B cell (primary cell): ENCODE data around the gene NXNL1. TPM values are rescaled to one million over a fixed set of nuclear protein-coding genes. Genes with fewer than 3 reads are reported as not detected.

Experiments
- ATAC-seq: fragments of 200-7000 bp; cut with Tn5 transposase; one replicate; pipeline ENCODE4 v1.10.0; 2021; ENCODE audit warnings: low read depth, mild to moderate bottlenecking, moderate number of reproducible peaks, moderate library complexity
- CTCF ChIA-PET: fragments of 350-600 bp; sonication (Branson Sonifier 250); formaldehyde crosslinking; loops from one replicate; lab custom pipeline; 2021; ENCODE audit warnings: antibody characterized with exemption, inconsistent platforms; lab: Charles Lee
- POLR2A ChIA-PET: fragments of 350-600 bp; sonication (Branson Sonifier 250); formaldehyde crosslinking; loops from one replicate; lab custom pipeline; 2021; ENCODE audit warnings: antibody characterized with exemption; lab: Charles Lee
- DNase-seq: peaks from one replicate; pipeline ENCODE4 v3.0.0; 2013
- H2AFZ ChIP-seq: 2 replicates; pipeline ENCODE4 v1.6.1; 2012; ENCODE audit warnings: mild to moderate bottlenecking, low read depth, low read length; ENCODE audit not compliant: insufficient read depth, poor library complexity, severe bottlenecking
- H3K27ac ChIP-seq, 2 donors: 1 replicate in 1 of 2; 2 replicates in 1 of 2; pipeline ENCODE4 v1.5.1; 2012 to 2013; ENCODE audit warnings: low read length in 2 of 2, mild to moderate bottlenecking in 2 of 2, moderate library complexity in 1 of 2
- H3K27me3 ChIP-seq, 4 experiments: fragments of 200-600 bp in 1 of 4; sonication (generic) in 1 of 4; replicated peaks in 1 of 4; 1 replicate in 2 of 4; 2 replicates in 2 of 4; pipeline versions ENCODE4 v1.6.1 to v1.7.0; 2013 to 2016; ENCODE audit warnings: low read length in 3 of 4, mild to moderate bottlenecking in 2 of 4, mixed read lengths in 1 of 4, moderate library complexity in 1 of 4; ENCODE audit not compliant: insufficient read depth in 4 of 4, control insufficient read depth in 3 of 4; ENCODE audit errors: control extremely low read depth in 1 of 4
- H3K36me3 ChIP-seq, 2 experiments: replicated peaks in 1 of 2; 1 replicate in 1 of 2; 2 replicates in 1 of 2; pipeline versions ENCODE4 v1.6.1 to v1.7.1; 2013; ENCODE audit warnings: low read length in 1 of 2; ENCODE audit not compliant: insufficient read depth in 2 of 2, control insufficient read depth in 1 of 2; ENCODE audit errors: control extremely low read depth in 1 of 2, extremely low read depth in 1 of 2
- H3K4me1 ChIP-seq, 2 donors: fragments of 200-600 bp in 1 of 2; sonication (generic) in 1 of 2; 1 replicate in 1 of 2; 2 replicates in 1 of 2; pipeline versions ENCODE4 v1.5.1 to v1.6.1; 2013 to 2017; ENCODE audit warnings: low read length in 2 of 2; ENCODE audit not compliant: control insufficient read depth in 2 of 2, insufficient read depth in 2 of 2
- H3K4me2 ChIP-seq: replicated peaks from 2 replicates; pipeline ENCODE3; 2012; ENCODE audit warnings: mild to moderate bottlenecking, low read depth, low read length; ENCODE audit not compliant: poor library complexity, severe bottlenecking
- H3K4me3 ChIP-seq, 5 experiments: fragments of 200-600 bp in 1 of 5; sonication (generic) in 1 of 5; 1 replicate in 3 of 5; 2 replicates in 2 of 5; pipeline versions ENCODE4 v1.5.1 to v1.7.0; 2011 to 2016; ENCODE audit warnings: low read length in 4 of 5, mild to moderate bottlenecking in 4 of 5, low read depth in 2 of 5, control low read depth in 1 of 5, moderate library complexity in 1 of 5; ENCODE audit not compliant: insufficient read depth in 1 of 5; ENCODE audit errors: control extremely low read depth in 1 of 5, extremely low read depth in 1 of 5
- H3K79me2 ChIP-seq: fragments of 200-600 bp; sonication (generic); one replicate; pipeline ENCODE4 v1.6.0; 2016; ENCODE audit warnings: low read length; ENCODE audit not compliant: control insufficient read depth, insufficient read depth
- H3K9ac ChIP-seq: fragments of 200-600 bp; sonication (generic); 2 replicates; pipeline ENCODE4 v1.6.1; 2017; ENCODE audit warnings: mild to moderate bottlenecking, low read length, moderate library complexity
- H3K9me3 ChIP-seq, 3 donors: one replicate each; pipeline versions ENCODE4 v1.6.1 to v1.7.1; 2013; ENCODE audit warnings: low read length in 2 of 3; ENCODE audit not compliant: control insufficient read depth in 2 of 3, insufficient read depth in 1 of 3; ENCODE audit errors: control extremely low read depth in 1 of 3
- H4K20me1 ChIP-seq: 2 replicates; pipeline ENCODE4 v1.6.0; 2012; ENCODE audit warnings: mild to moderate bottlenecking, low read length; ENCODE audit not compliant: insufficient read depth, control insufficient read depth, poor library complexity, severe bottlenecking
- H3K27ac Mint-ChIP-seq: one replicate; pipeline ENCODE4 v1.8.0; 2021; ENCODE audit warnings: mixed read lengths
- H3K27me3 Mint-ChIP-seq: one replicate; pipeline ENCODE4 v1.8.0; 2021; ENCODE audit warnings: mixed read lengths
- H3K4me1 Mint-ChIP-seq: one replicate; pipeline ENCODE4 v1.8.0; 2021; ENCODE audit warnings: mixed read lengths
- H3K4me3 Mint-ChIP-seq: one replicate; pipeline ENCODE4 v1.8.0; 2021; ENCODE audit warnings: mixed read lengths
- H3K9me3 Mint-ChIP-seq: one replicate; pipeline ENCODE4 v1.8.0; 2022; ENCODE audit warnings: mixed read lengths; ENCODE audit not compliant: insufficient read depth
- EZH2 ChIP-seq: IDR thresholded peaks from 2 replicates; pipeline ENCODE4 v1.6.1; 2012; ENCODE audit warnings: borderline replicate concordance, low read depth, mild to moderate bottlenecking, moderate library complexity, low read length; ENCODE audit not compliant: insufficient read depth, poor library complexity, severe bottlenecking
- WGBS: methylation state at CpG from one replicate; pipeline ENCODE4 v1.1.5; 2013; ENCODE audit warnings: missing lambda C conversion rate; ENCODE audit not compliant: insufficient coverage; 5-methylcytosine and 5-hydroxymethylcytosine counted together
- intact Hi-C: fragments of 100-400 bp; cut with micrococcal nuclease; formaldehyde crosslinking; loops from one replicate; pipeline ENCODE4 v1.10.0; 2022
- polyA plus RNA-seq: library from polyadenylated mRNA; depleted of rRNA; stranded (reverse); fragments of >200 nt; gene quantifications from 2 replicates; pipeline ENCODE4 v1.2.3, GENCODE V29; 2012
- total RNA-seq, 2 donors: library from RNA; stranded (reverse); fragments of 120-200 nt in 1 of 2; gene quantifications; 1 replicate in 1 of 2; 2 replicates in 1 of 2; pipeline versions ENCODE4 v1.2.3 to v1.2.4, GENCODE V29; 2013 to 2022
- TF ChIP-seq, protein P1 (sequence below): fragments of 200-600 bp; IDR thresholded peaks from one replicate; pipeline ENCODE4 v1.8.0; 2022; ENCODE audit warnings: antibody characterized with exemption, mild to moderate bottlenecking

Gene NXNL1
- total and polyA plus RNA-seq, 2 donors (not counting 1 experiment from before 2014, with no cell fraction given): not detected

DNA sequence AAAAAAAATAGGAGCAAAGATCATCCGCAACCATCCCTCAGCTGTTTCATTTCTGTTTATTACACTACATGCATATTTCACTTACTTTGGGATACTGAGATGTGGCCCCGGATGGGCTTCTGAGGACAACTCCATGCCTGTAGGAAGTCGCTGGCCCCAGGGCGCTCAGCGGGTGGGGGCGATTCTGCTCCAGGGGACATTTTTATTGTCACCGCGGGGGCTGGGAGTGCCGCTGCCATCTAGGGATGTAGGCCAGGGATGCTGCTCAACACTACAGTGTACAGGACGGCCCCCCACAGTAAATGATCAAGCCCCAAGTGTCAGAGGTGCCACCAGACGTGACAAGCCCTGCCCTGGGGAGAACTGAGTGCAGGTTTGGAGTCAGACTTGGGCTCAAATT lies 48.9 kb downstream of the NXNL1 start:
- CTCF ChIA-PET: no interaction called here
- Mint-ChIP-seq H3K4me3 (no peak overlapping the region), H3K27me3 (no peaks in the 10 kb centered on the region), H3K9me3 (no peaks in the 10 kb centered on the region), H3K4me1 (peaks cover 14% of the 10 kb centered on the region), H3K27ac (no peak overlapping the region)
- peaks cover 0 to 22% of the 10 kb centered on the region in 2 experiments for H3K36me3 ChIP-seq
- H2AFZ ChIP-seq: no peak overlapping the region
- 93% methylated on average over 11 of the region's 11 CpGs for WGBS
- no peak for DNase-seq
- no peaks in the 10 kb centered on the region for H3K9me3 ChIP-seq
- H3K9ac ChIP-seq: no peak overlapping the region
- H3K27ac ChIP-seq: no peak overlapping the region
- H3K4me1 ChIP-seq: peaks cover 4 to 11% of the 10 kb centered on the region in 2 donors
- no peak for ATAC-seq
- POLR2A ChIA-PET: interaction anchor here (0.7 kb wide), 1 partner anchor 349 kb away, joined by 3 read pairs; no protein-coding TSS in a partner anchor
- TF ChIP-seq EZH2: no peak
- TF ChIP-seq, protein P1, sequence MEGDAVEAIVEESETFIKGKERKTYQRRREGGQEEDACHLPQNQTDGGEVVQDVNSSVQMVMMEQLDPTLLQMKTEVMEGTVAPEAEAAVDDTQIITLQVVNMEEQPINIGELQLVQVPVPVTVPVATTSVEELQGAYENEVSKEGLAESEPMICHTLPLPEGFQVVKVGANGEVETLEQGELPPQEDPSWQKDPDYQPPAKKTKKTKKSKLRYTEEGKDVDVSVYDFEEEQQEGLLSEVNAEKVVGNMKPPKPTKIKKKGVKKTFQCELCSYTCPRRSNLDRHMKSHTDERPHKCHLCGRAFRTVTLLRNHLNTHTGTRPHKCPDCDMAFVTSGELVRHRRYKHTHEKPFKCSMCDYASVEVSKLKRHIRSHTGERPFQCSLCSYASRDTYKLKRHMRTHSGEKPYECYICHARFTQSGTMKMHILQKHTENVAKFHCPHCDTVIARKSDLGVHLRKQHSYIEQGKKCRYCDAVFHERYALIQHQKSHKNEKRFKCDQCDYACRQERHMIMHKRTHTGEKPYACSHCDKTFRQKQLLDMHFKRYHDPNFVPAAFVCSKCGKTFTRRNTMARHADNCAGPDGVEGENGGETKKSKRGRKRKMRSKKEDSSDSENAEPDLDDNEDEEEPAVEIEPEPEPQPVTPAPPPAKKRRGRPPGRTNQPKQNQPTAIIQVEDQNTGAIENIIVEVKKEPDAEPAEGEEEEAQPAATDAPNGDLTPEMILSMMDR: no peak
- no peaks in the 10 kb centered on the region for H3K27me3 ChIP-seq
- H3K4me3 ChIP-seq: no peak overlapping the region
- H3K4me2 ChIP-seq: no peak overlapping the region
- peaks cover 26% of the 10 kb centered on the region for H3K79me2 ChIP-seq
- intact Hi-C loops: no loop called here
- no peaks in the 10 kb centered on the region for H4K20me1 ChIP-seq

DNA sequence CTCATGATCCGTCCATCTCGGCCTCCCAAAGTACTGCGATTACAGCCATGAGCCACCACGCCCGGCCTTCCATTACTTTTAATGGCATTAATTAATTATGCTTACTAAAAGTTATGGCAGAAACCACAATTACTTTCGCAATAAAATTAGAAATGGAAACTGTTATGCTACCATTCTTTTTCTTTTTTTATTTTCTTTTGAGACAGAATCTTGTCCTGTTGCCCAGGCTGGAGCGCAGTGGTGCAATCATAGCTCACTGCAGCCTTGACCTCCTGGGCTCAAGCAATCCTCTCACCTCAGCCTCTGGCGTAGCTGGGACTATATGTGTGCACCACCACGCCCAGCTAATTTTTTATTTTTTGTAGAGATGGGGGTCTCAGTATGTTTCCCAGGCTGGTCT lies 50.7 kb downstream of the NXNL1 start:
- no peaks in the 10 kb centered on the region for H4K20me1 ChIP-seq
- 100% methylated on average over 1 of the region's 9 CpGs for WGBS
- Mint-ChIP-seq H3K9me3 (no peaks in the 10 kb centered on the region), H3K27ac (no peak overlapping the region), H3K4me3 (no peak overlapping the region), H3K27me3 (no peaks in the 10 kb centered on the region), H3K4me1 (peaks cover 29% of the 10 kb centered on the region)
- no peak overlapping the region for H3K27ac ChIP-seq
- CTCF ChIA-PET: interaction anchor here (1.2 kb wide), 1 partner anchor 24 kb away, joined by 3 read pairs; no protein-coding TSS in a partner anchor
- no peak for DNase-seq
- TF ChIP-seq EZH2: no peak
- TF ChIP-seq, protein P1: no peak
- no peaks in the 10 kb centered on the region for H3K9me3 ChIP-seq
- peaks cover 43% of the 10 kb centered on the region for H3K79me2 ChIP-seq
- POLR2A ChIA-PET: no interaction called here
- peaks cover 0 to 22% of the 10 kb centered on the region in 2 experiments for H3K36me3 ChIP-seq
- H2AFZ ChIP-seq: no peak overlapping the region
- peaks cover 14 to 26% of the 10 kb centered on the region in 2 donors for H3K4me1 ChIP-seq
- H3K4me2 ChIP-seq: no peak overlapping the region
- H3K27me3 ChIP-seq: no peaks in the 10 kb centered on the region
- intact Hi-C loops: loop anchor here (10.0 kb wide), 1 partner anchor 145 kb away; the partner anchor contains the start of gene COLGALT1
- H3K9ac ChIP-seq: no peak overlapping the region
- no peak for ATAC-seq
- H3K4me3 ChIP-seq: no peak overlapping the region
